Activated T-helper 2 cell treated with anti-CD3 and anti-CD28 coated beads, Interferon-gamma antibody, Interleukin-2, Interleukin-4, amounts not matched to agents 10 μg/mL and 5 μg/mL and 100 μg/mL, durations not matched to agents 14 hours and 24 hours and 36 hours (primary cell): ENCODE results near the gene ACSBG1. TPM values are rescaled to one million over a fixed set of nuclear protein-coding genes. Genes with fewer than 3 reads are reported as not detected.
A peak's percentile ranks its signal among the peaks of the same experiment; 100 is the strongest.
"Not testable (repeated sequence)": the region's sequence is repeated elsewhere in the genome, so short reads cannot be mapped to it uniquely, and the experiment has no call there.

Source experiments
- DNase-seq: peaks from one replicate; pipeline ENCODE4 v3.0.0; 2021; ENCODE audit warnings: low spot score
- H3K27ac Mint-ChIP-seq: one replicate; pipeline ENCODE4 v1.8.0; 2021; ENCODE audit warnings: mixed read lengths
- H3K27me3 Mint-ChIP-seq: one replicate; pipeline ENCODE4 v1.8.0; 2021; ENCODE audit warnings: low read depth, mixed read lengths
- H3K36me3 Mint-ChIP-seq: one replicate; pipeline ENCODE4 v1.8.0; 2021; ENCODE audit warnings: low read depth, mixed read lengths
- H3K4me1 Mint-ChIP-seq: one replicate; pipeline ENCODE4 v1.8.0; 2021; ENCODE audit warnings: low read depth, mixed read lengths
- H3K4me3 Mint-ChIP-seq: one replicate; pipeline ENCODE4 v1.8.0; 2021; ENCODE audit warnings: low read depth, mild to moderate bottlenecking, moderate library complexity, mixed read lengths
- H3K9me3 Mint-ChIP-seq: one replicate; pipeline ENCODE4 v1.8.0; 2021; ENCODE audit warnings: mixed read lengths
- intact Hi-C: fragments of 100-400 bp; cut with micrococcal nuclease; formaldehyde crosslinking; loops from one replicate; pipeline ENCODE4 v1.15.1; 2023
- total RNA-seq: library from RNA; stranded (reverse); gene quantifications from 2 replicates; pipeline ENCODE4 v1.2.3, GENCODE V29; 2022

The ACSBG1 gene
- total RNA-seq, 1 donor from 2014 or later = 0.96 TPM

GRCh38 chr15:78245392-78245791 is 11.0 kb upstream of the ACSBG1 start:
- intact Hi-C loops, H3K36me3 Mint-ChIP-seq, DNase-seq, H3K4me1 Mint-ChIP-seq, H3K27ac Mint-ChIP-seq, H3K4me3 Mint-ChIP-seq, H3K9me3 Mint-ChIP-seq, H3K27me3 Mint-ChIP-seq: not testable (repeated sequence)

- no peak for DNase-seq
- no peak overlapping the region for H3K4me3 Mint-ChIP-seq
- intact Hi-C loops = loop anchor here (5.0 kb wide), 1 partner anchor 288 kb away; no protein-coding TSS in a partner anchor
- H3K4me1 Mint-ChIP-seq = peaks cover 3% of the 10 kb centered on the region
- no peaks in the 10 kb centered on the region for H3K36me3 Mint-ChIP-seq
- no peaks in the 10 kb centered on the region for H3K9me3 Mint-ChIP-seq
- H3K27ac Mint-ChIP-seq = no peak overlapping the region
- H3K27me3 Mint-ChIP-seq = no peaks in the 10 kb centered on the region
These were observed 10.5 kb upstream of the ACSBG1 start for GRCh38 chr15:78244893-78245292.

- no peak for DNase-seq
- Mint-ChIP-seq H3K4me3 (no peak overlapping the region), H3K27ac (no peak overlapping the region), H3K9me3 (no peaks in the 10 kb centered on the region), H3K36me3 (no peaks in the 10 kb centered on the region), H3K4me1 (peaks cover 3% of the 10 kb centered on the region), H3K27me3 (no peaks in the 10 kb centered on the region)
- intact Hi-C loops = loop anchor here (5.0 kb wide), 1 partner anchor 287 kb away; no protein-coding TSS in a partner anchor
These were observed 9.7 kb upstream of the ACSBG1 start for GRCh38 chr15:78244101-78244500.

- H3K4me1 Mint-ChIP-seq = peaks cover 3% of the 10 kb centered on the region
- H3K4me3 Mint-ChIP-seq = no peak overlapping the region
- no peaks in the 10 kb centered on the region for H3K9me3 Mint-ChIP-seq
- no peak for DNase-seq
- intact Hi-C loops = loop anchor here (5.0 kb wide), 1 partner anchor 286 kb away; no protein-coding TSS in a partner anchor
- no peak overlapping the region for H3K27ac Mint-ChIP-seq
- no peaks in the 10 kb centered on the region for H3K27me3 Mint-ChIP-seq
- no peaks in the 10 kb centered on the region for H3K36me3 Mint-ChIP-seq
These were observed 9.2 kb upstream of the ACSBG1 start for GRCh38 chr15:78243491-78243941.

GRCh38 chr15:78243058-78243457 is 8.7 kb upstream of the ACSBG1 start:
- peaks cover 3% of the 10 kb centered on the region for H3K4me1 Mint-ChIP-seq
- DNase-seq = no peak

GRCh38 chr15:78242128-78242527 is 7.8 kb upstream of the ACSBG1 start:
- Mint-ChIP-seq H3K36me3 (no peaks in the 10 kb centered on the region), H3K4me3 (no peak overlapping the region), H3K27ac (no peak overlapping the region), H3K27me3 (peaks cover 4% of the 10 kb centered on the region), H3K9me3 (no peaks in the 10 kb centered on the region), H3K4me1 (peaks cover 3% of the 10 kb centered on the region)
- DNase-seq = no peak
- intact Hi-C loops = loop anchor here (5.0 kb wide), 1 partner anchor 285 kb away; no protein-coding TSS in a partner anchor

More at GRCh38 chr15:78243058-78243457, 8.7 kb upstream of the ACSBG1 start:
- Mint-ChIP-seq H3K9me3 (no peaks in the 10 kb centered on the region), H3K4me3 (no peak overlapping the region), H3K27me3 (no peaks in the 10 kb centered on the region), H3K36me3 (no peaks in the 10 kb centered on the region), H3K27ac (no peak overlapping the region)
- intact Hi-C loops = loop anchor here (5.0 kb wide), 1 partner anchor 286 kb away; no protein-coding TSS in a partner anchor

GRCh38 chr15:78241017-78241416 is 6.7 kb upstream of the ACSBG1 start:
- H3K27me3 Mint-ChIP-seq = peaks cover 6% of the 10 kb centered on the region
- H3K4me3 Mint-ChIP-seq = no peak overlapping the region
- H3K9me3 Mint-ChIP-seq = no peaks in the 10 kb centered on the region
- H3K27ac Mint-ChIP-seq = no peak overlapping the region
- intact Hi-C loops = loop anchor here (1.0 to 5.0 kb wide), 4 partner anchors 46 to 284 kb away; partner anchors contain the start of gene CIB2
- H3K36me3 Mint-ChIP-seq = no peaks in the 10 kb centered on the region
- H3K4me1 Mint-ChIP-seq = peaks cover 3% of the 10 kb centered on the region
- peak; percentile 70 for DNase-seq

GRCh38 chr15:78239811-78240210 is 5.4 kb upstream of the ACSBG1 start:
- H3K4me1 Mint-ChIP-seq = peaks cover 3% of the 10 kb centered on the region

GRCh38 chr15:78237146-78237545 is 2.8 kb upstream of the ACSBG1 start:
- Mint-ChIP-seq H3K27ac (no peak overlapping the region), H3K27me3 (peaks cover 11% of the 10 kb centered on the region), H3K4me3 (no peak overlapping the region), H3K4me1 (peaks cover 9% of the 10 kb centered on the region), H3K36me3 (no peaks in the 10 kb centered on the region), H3K9me3 (no peaks in the 10 kb centered on the region)
- intact Hi-C loops = no loop called here
- no peak for DNase-seq

More at GRCh38 chr15:78239811-78240210, 5.4 kb upstream of the ACSBG1 start:
- no peak overlapping the region for H3K4me3 Mint-ChIP-seq
- intact Hi-C loops = loop anchor here (2.0 to 5.0 kb wide), 2 partner anchors 45 to 283 kb away; no protein-coding TSS in a partner anchor
- H3K27ac Mint-ChIP-seq = no peak overlapping the region
- H3K9me3 Mint-ChIP-seq = no peaks in the 10 kb centered on the region
- H3K27me3 Mint-ChIP-seq = peaks cover 7% of the 10 kb centered on the region
- DNase-seq = no peak
- no peaks in the 10 kb centered on the region for H3K36me3 Mint-ChIP-seq

- Mint-ChIP-seq H3K9me3 (no peaks in the 10 kb centered on the region), H3K27ac (no peak overlapping the region), H3K36me3 (no peaks in the 10 kb centered on the region), H3K27me3 (peaks cover 11% of the 10 kb centered on the region), H3K4me3 (no peak overlapping the region), H3K4me1 (peaks cover 9% of the 10 kb centered on the region)
- intact Hi-C loops = no loop called here
- DNase-seq = no peak
These were observed 2.1 kb upstream of the ACSBG1 start for GRCh38 chr15:78236491-78236890.

GRCh38 chr15:78233496-78233895 is 869 bp downstream of the ACSBG1 start:
- H3K27me3 Mint-ChIP-seq = peaks cover 11% of the 10 kb centered on the region
- intact Hi-C loops = loop anchor here (5.0 kb wide), 1 partner anchor 56 kb away; no protein-coding TSS in a partner anchor
- no peak overlapping the region for H3K27ac Mint-ChIP-seq
- no peaks in the 10 kb centered on the region for H3K36me3 Mint-ChIP-seq
- no peak overlapping the region for H3K4me3 Mint-ChIP-seq
- peaks cover 7% of the 10 kb centered on the region for H3K4me1 Mint-ChIP-seq
- H3K9me3 Mint-ChIP-seq = no peaks in the 10 kb centered on the region
- no peak for DNase-seq

GRCh38 chr15:78232951-78233350 is 1.4 kb downstream of the ACSBG1 start:
- Mint-ChIP-seq H3K4me3 (no peak overlapping the region), H3K27me3 (peaks cover 10% of the 10 kb centered on the region), H3K27ac (no peak overlapping the region), H3K36me3 (no peaks in the 10 kb centered on the region), H3K9me3 (no peaks in the 10 kb centered on the region), H3K4me1 (peaks cover 7% of the 10 kb centered on the region)
- intact Hi-C loops = loop anchor here (5.0 kb wide), 1 partner anchor 56 kb away; no protein-coding TSS in a partner anchor
- no peak for DNase-seq
